NCI-H2227 treated with DMSO at 0.1 percent for 48 hours (cell line): ENCODE results near the gene ZC3H14.
A peak's percentile ranks its signal among the peaks of the same experiment; 100 is the strongest.

Experiments
- DNase-seq: peaks from one replicate; lab custom pipeline; 2025; lab: John Stamatoyannopoulos, UW

Gene ZC3H14

GRCh38 chr14:88607829-88608228, 45.0 kb downstream of the ZC3H14 start:
- DNase-seq: no peak

- DNase-seq: no peak
These were observed 49.0 kb downstream of the ZC3H14 start for GRCh38 chr14:88611878-88612277.

GRCh38 chr14:88612981-88613380, 50.1 kb downstream of the ZC3H14 start:
- DNase-seq: no peak

- DNase-seq: no peak
These were observed 50.7 kb downstream of the ZC3H14 start for GRCh38 chr14:88613552-88614010.

- DNase-seq: no peak
These were observed 51.5 kb downstream of the ZC3H14 start for GRCh38 chr14:88614218-88614907.

GRCh38 chr14:88616697-88617096, 53.9 kb downstream of the ZC3H14 start:
- DNase-seq: no peak

GRCh38 chr14:88617479-88617878, 54.6 kb downstream of the ZC3H14 start:
- no peak for DNase-seq

- DNase-seq: no peak
These were observed 55.6 kb downstream of the ZC3H14 start for GRCh38 chr14:88618476-88618875.

GRCh38 chr14:88621100-88621499, 58.3 kb downstream of the ZC3H14 start:
- no peak for DNase-seq

- DNase-seq: no peak
These were observed 62.8 kb downstream of the ZC3H14 start for GRCh38 chr14:88625671-88626070.

GRCh38 chr14:88628033-88628432, 65.2 kb downstream of the ZC3H14 start:
- DNase-seq: no peak

- no peak for DNase-seq
These were observed 65.6 kb downstream of the ZC3H14 start for GRCh38 chr14:88628462-88628861.

- DNase-seq: no peak
These were observed 67.7 kb downstream of the ZC3H14 start for GRCh38 chr14:88630565-88630964.

- DNase-seq: no peak
These were observed 68.3 kb downstream of the ZC3H14 start for GRCh38 chr14:88631091-88631490.

GRCh38 chr14:88632512-88632911, 69.7 kb downstream of the ZC3H14 start:
- no peak for DNase-seq

- DNase-seq: no peak
These were observed 76.4 kb downstream of the ZC3H14 start for GRCh38 chr14:88639221-88639620.

GRCh38 chr14:88660056-88660455, 97.2 kb downstream of the ZC3H14 start:
- DNase-seq: no peak

GRCh38 chr14:88667555-88668273, 104.9 kb downstream of the ZC3H14 start:
- peak; percentile 56 for DNase-seq

GRCh38 chr14:88668448-88669116, 105.7 kb downstream of the ZC3H14 start:
- no peak for DNase-seq

- no peak for DNase-seq
These were observed 106.5 kb downstream of the ZC3H14 start for GRCh38 chr14:88669346-88669745.
